Brain pericyte (primary cell): ENCODE results near the gene ARL3.

ENCODE experiments used
- DNase-seq: peaks from one replicate; pipeline ENCODE4 v3.0.0-alpha.2; 2012; ENCODE audit warnings: low read depth, low spot score

The ARL3 gene

DNA sequence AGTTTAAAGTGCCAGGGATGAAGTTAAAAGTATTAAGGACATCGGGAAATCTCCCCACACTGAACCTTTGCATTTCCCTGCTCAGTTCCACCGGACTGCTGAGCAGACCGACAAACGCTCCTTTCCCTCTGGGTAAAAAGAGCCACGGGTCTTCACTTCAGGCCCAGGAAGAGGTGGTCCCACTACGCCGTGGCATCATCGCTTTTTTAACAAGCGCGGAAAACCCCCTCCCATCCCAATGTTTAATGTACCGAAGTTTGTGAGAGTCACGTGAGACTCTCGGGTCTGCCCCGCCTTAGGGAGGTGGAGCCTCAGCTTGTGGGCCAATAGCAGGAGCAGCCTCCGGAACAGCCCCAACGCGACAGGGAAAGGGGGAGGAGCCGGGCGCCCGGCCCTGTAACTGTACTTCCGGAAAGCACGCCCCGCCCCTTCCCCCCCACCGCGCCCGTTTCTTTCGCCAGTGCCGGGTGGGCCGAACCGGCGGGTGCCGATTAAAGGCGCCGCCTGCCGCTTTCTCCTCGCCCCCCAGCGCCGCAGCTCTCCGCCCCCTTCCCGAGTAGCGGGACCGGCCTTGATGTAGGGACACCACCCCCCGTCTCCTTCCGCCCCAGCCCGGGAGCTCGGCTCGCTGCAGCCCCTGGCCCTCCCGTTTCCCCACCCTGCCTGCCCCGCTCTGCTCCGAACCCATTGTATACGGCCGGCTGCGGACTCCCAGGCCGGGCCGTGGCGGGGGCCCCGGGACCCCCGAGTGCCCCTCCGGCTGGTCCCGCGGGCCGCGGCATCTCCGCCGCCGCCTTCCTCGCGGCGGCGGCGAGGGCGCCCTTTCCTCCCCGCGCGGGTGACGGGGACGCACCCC, 72.1 kb downstream of the ARL3 start:
- peak; percentile 88 for DNase-seq

DNA sequence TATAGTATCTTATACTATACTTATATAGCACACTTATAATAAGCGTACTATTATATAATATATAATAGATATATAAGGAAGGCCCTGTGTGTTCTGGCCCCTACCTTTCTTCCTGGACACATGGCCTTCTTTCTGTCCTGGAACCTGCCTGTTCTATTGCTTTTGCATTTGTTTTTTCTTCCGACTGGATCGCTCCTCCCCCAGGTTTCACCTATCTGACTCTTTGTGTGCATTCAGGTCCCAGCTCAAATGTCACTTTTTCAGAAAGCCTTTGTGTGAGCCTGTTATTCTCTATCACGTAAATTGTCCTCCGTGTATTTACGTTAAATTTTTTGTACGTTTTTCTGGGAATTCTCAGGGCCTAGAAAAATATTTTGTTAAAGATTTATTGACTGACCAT, 72.8 kb downstream of the ARL3 start:
- DNase-seq: no peak

DNA sequence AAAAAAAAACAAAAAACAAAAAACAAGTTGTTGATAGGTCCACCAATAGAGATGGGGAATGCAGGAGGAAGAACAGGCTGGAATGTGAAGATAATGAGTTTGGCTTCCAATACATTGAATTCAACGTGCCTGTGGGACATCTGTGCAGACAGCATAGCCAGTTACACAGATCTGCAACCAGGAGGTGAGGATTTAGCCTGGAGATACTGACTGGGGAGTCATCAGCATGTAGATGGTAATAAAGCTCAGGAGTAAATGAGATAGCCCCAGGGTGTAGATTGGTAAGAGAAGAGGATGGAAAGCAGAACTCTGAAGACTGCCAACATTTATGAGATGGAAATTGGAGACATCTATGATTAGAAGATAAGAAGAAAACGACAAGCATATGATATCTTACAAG, 74.7 kb downstream of the ARL3 start:
- DNase-seq: no peak

DNA sequence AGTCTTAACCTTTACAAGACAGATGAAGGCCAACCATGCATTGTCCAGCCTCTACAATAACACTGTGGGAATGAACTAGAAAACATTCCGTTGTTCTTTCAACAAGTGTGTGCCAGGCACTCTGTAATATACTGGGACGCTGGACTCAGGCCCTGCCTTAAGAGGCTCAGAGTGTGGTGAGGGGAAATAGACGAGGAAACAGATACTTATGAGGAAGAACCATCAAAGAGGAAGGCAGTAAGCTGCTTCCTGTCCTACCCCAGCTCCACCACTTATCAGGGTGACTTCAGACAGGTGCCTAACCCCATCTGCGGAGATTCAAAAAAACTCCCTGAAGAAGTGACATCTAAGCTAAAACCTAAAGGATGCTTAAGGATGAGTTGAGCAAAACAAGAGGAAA, 78.8 kb downstream of the ARL3 start:
- no peak for DNase-seq

DNA sequence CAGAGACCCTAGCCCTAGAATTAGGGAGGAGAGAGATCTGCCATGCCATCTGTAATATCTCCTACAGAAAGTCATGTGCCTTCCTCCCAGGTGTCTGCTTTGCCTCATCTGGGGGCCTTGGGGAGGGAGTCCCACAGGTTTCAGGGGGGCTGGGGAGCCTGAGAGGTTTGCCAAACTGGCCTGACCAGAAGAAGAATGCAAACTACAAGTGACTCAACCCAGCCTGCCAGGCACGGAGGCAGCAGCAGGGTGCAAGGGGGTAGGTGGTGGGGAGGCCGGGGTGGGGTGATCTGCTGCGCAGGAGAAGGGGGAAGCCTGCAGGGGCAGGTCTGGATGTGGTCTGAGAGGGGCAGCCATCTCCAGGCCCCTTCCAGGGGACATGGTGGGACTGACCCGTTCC, 79.5 kb downstream of the ARL3 start:
- no peak for DNase-seq

DNA sequence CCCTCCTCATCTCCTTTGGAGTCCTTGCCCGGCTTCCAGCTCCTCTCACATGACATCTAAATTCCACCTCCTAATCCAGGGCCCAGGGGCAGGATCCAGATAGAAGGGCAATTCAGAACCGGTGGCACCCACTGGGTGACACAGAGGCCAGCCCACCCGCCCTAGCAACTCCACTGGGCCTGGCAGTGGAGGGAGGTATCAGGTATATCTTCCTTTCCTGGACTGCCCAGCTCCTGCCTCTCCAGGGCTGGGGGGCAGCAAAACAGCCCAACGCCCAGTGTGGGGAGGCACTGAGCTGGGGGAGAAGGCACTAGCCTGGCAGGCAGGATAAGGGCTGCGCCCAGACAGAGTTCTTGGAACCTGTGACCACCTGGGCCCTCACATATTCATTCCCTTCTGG, 80.3 kb downstream of the ARL3 start:
- no peak for DNase-seq

DNA sequence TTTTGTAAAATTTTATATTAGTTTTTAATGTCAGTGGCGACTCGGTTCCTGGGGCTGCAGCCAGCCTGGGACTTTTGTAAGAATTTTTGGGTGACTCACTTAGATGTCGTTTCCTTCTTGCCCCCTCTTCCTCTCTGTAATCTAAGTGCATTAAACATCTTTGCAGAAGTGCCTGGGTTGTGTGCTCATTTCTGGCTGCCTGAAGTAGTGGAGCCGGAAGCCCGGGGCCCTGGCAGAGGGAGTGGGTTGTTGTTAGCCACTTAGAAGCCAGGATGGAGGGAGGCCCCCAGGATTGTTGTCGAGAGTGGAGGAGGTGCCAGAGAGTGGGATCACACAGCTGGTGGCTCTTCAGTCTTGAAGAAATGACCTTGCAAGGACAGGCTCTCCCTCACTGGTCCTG, 80.9 kb downstream of the ARL3 start:
- no peak for DNase-seq

DNA sequence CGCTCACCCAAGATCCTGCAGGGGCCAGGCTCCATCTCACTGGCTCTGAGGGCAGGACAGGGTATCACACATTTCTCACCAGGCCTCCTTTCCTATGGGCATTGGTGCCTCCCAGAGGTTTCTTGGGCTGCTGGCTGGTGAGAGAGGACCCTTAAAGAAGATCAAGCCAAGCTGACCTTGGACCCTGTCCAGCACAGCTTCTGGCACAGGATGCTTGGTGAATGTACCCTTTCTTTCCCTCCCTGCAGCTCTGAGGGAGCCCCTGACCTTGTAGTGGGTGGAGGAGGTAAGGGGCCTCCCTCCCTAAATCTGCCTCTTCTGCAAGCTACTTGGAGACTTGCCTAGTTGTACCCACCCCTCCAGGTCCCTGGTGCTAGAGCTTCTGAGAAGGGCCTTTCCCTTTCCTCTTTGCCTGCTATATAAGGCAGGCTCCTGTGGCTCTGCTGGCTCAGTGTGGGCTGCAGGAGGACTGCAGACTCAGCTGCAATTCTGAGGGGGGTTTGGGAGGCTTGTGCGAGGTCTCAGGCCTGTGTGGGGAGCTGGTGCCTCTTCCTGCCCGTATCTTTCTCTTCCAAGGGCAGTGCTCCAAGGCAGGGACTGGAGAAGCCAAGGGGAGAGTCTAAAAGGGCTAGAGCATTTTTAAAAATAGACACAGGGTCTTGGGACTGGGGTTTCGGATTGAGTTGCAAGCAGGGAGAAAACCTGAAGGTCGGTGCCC, 81.6 kb downstream of the ARL3 start:
- no peak for DNase-seq

DNA sequence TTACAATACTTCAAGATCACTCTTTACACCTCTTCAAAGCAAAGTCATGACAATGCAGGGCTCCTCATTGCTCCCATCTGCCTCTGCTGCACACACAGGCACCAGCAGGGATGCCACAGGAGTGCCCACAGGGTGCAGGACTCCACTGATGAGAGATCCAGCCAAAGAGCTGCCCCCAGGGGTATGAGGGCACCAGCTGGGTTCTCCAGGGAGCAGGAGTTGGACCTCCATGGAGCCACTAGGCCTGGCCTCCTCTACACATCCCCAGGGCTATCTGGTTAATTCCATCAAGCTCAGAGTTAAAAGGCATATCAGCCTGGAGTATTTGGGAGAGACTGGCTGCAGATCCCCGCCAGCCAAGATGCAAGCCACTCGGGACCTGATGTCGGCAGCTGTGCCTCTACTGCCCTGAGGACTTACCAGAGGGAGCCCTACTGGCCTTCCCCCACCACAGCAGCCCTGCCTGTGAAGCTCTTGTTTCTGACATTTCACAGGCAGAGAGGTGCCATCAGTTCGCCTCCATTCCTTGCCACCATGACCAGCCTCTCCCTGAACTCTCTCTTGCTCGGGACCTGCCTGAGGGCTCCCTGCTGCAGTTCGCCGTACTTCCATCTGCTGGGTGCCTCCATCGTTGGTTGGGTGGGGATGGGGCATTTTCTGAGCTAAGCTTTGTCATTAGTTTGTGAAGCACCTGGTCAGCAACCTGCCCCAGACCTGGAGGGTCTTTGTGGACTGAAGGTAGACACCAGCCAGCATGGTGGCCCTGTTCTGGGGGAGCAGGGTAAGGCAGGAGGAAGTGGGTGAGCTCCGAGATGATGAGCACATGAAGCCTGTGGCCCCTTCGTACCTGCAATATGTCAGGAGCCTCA, 82.4 kb downstream of the ARL3 start:
- DNase-seq: no peak

DNA sequence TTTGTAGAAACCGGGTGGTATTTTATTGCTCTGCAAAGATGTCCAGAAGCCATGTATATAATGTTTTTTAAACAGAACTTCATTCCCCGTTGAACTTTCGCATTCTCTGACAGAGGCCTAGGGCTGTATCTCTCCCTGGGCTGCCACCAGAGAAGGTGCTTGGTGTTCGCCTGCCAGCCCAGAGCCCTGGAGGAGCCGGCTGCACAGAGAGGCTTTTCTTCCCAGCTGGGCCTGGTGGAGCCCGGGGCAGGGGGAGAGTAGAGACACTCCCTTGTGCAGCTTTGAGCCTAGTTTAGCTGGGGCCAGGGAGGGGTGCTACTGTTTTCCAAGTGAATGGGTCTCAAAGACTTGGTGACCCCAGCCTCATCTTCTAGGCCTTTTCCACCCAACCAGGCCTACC, 83.5 kb downstream of the ARL3 start:
- DNase-seq: no peak

DNA sequence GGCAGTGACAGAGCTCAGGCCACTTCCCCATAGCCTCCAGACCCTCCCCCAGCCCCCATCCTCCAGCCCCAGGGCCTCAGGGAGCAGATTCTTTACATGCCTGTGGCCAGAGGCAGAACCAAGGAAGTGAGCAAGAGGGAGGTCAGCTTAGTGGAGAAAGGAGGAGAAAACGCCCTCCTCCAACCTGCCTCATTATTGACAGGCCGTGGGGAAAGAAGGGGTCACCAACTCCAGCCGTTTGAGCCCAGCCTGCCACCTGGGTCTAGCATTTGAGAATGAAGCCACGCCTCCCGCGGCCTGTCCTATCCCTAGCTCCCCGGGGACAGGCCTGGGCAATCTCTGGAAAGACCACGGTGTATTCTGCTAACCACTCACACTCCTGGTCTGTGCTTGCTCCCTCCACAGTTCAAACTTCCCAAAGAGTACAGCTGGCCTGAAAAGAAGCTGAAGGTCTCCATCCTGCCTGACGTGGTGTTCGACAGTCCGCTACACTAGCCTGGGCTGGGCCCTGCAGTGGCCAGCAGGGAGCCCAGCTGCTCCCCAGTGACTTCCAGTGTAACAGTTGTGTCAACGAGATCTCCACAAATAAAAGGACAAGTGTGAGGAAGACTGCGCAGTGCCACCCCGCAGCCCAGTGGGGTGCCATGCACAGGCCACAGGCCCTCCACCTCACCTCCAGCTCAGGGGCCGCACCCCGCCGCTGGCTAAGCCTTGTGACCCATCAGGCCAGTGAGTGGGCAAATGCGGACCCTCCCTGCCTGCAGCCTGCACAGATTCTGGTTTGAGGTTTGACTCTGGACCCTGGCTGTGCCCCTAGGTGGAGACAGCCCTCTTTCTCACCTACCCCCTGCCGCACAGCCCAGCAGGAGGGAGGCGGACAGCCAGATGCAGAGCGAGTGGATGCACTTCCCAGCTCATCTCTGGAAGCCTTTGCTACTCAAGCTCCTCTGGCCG, 84.3 kb downstream of the ARL3 start:
- no peak for DNase-seq

DNA sequence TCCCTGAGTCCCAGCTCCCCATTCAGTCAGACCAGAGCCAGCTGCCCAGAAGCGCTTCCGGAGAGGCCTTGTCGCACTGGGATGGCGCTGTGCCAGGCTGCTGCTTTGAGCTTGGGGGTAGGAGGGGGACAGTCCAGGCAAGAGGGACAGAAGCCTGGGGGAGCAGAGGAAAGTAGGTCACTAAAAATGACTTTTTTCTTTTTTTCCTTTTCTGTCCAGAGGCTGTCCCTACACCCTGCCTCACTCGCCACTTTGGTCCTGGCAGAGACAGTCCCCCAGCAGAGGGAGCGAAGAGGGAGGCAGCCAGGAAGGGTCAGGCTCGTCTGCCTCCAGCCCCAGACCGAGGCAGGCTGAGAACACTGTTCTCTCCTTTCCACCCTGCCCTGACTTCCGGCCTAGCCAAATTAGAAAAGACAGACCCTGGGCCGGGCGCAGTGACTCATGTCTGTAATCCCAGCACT, 85.7 kb downstream of the ARL3 start:
- no peak for DNase-seq

DNA sequence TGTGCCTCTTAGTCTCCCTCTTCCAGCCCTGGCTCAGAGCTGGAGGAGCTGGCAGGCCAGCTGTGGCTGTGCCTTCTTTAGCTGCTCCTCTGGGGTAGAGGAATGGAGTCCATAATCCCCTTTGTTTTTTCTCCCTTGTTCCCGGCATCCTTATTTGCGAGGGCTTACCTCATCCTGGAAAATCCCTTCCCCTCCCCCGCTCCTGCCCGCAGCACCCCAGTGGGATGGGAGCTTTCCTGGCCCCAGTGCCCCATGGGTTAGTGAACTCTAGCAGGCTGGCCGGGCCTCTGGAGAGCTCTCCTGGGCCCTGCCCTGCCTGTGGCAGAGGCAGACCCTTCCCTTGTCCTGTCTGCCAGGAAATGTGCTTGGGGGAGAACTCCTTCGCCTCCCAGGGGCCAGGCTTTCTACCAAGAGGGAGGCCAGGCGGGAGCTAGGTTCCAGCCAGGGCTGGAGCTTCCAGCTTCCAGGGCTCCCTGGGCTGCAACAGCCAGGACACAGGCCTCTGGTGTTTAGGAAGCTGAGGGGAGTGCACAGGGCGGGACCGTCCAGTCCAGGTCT, 86.4 kb downstream of the ARL3 start:
- DNase-seq: no peak

DNA sequence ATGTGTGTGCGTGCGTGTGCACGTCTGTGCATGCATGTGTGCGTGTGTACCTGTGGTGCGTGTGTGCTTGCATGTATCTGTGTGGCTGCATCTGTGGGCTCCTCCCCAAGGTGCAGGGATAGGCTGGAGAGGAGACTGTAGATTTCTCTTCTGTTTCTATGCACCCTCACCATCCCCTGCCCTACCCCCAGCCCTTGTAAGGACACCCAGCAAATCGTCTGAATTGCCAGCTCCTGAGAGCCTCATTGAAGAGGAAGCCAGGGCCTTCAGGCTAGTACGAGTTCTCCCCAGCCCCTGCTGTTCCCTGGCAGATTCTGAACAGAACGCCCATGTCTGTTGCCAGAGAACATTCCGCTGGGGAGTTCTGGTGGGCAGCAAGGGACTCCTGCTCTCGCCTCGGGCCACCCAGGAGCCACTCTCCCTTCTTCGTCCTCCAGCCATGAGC, 86.9 kb downstream of the ARL3 start:
- no peak for DNase-seq

DNA sequence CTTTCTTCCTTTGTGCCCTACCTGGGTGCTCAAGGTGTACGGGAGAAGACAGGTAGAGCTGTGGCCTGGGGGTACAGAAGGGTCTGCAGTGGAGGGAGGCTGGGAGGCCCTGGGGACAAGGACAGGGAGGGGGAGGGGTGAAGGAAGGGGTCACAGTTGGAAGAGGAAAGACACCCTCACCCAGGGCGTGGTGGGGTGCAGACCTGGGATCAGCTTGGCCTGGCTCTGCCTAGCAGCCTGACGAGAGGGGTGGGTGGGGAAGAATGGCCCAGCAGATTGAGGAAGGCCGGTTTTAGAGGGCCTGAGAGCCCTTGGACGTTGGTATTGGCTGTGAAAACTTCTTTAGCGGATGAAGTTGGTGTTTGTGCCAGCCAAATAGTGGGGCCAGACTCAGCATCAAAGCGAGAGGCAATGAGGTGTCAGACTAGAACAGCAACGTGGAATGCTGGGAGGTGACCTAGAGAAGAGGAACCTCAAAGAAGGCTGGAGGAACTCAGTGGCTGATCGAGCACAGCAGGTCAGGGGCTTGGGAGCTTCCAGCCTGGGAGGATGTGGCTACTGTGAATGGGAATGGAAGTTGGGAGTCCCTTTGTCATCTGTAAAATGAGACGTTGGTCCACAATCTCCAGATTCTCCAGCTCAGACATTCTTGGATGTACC, 88.0 kb downstream of the ARL3 start:
- no peak for DNase-seq

DNA sequence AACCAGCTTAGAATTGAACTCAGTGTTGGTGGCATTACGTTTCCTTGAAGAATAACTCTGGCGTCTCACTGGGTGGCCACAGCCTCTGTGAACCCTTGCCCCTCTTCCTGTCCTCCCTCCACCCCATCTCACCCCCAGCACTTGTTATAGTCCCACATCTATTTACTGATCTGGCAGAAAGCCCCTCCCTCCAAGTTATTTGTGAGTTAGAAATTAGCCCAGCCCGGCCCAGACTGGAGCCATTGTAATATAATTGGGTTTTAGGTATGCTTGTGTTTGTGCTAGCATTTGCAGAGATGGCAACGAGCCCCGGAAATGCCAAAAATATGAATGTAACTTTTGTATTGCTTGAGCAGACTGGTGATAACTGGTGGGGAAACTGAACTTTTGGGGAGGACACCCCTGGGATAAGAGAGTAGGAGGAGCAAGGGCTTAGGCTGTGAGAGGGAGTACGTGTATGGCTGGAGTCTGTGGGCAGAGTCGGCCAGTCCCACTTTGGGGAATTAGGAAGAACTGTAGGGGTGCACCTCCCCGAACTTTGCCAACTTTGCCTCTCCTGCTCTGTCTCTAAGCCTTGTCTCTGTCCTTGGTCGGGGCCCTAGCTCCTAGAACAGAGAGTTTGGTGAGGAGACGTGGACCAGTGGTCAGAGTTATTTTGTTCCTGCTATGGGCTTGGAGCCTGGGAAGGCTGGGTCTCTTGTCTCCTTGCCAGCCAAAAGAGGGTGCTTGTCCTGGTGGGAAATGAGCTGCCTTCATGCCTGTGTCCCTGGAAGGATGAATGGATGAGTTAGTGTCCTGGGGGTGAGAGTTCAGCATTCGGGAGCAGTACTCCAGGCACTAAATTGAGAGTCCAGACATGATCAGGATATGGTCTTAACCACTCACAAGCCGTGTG, 89.2 kb downstream of the ARL3 start:
- no peak for DNase-seq

DNA sequence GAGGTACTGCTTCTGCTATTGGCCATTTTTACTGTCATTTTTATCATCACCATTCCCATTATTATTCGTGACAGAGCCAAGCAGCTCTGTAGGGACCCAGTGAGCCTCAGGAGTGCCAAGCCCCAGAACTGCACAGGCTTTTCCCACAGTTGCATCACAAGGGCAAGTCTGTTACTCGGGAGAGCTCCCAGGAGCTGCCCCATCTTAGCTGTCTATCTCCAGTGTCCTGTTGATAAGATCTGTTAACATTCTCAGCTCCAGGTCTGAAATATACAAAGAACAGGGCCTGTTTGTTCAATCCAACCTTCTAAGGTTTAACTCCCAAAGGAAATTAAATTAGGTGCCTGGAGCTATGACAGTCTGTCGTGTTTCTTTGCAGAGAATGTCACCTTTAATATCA, 90.1 kb downstream of the ARL3 start:
- DNase-seq: no peak
